ENCODE results near the gene HSPB9. TPM values are rescaled to one million over a fixed set of nuclear protein-coding genes. Genes with fewer than 3 reads are reported as not detected.

HSPB9 gene
- total RNA-seq, 1 experiment from 2014 or later, result 0.54 TPM

GRCh38 chr17:42110301-42111264, 12.0 kb upstream of the HSPB9 start:
- intact Hi-C loops (cut with micrococcal nuclease; ENCODE audit: unreplicated experiment), result loop anchor here (10.0 kb wide), 1 partner anchor 294 kb away; no protein-coding TSS in a partner anchor
- DNase-seq, result no peak
- Mint-ChIP-seq H3K36me3 (ENCODE audit: insufficient read depth, unreplicated experiment) (peaks cover 50% of the 10 kb centered on the region), H3K27me3 (ENCODE audit: unreplicated experiment) (no peaks in the 10 kb centered on the region), H3K4me3 (ENCODE audit: low read depth, unreplicated experiment) (no peak overlapping the region), H3K9me3 (ENCODE audit: low read depth, unreplicated experiment) (no peaks in the 10 kb centered on the region), H3K4me1 (ENCODE audit: low read depth, unreplicated experiment) (peaks cover 7% of the 10 kb centered on the region), H3K27ac (ENCODE audit: unreplicated experiment) (no peak overlapping the region)
- CTCF ChIA-PET, result interaction anchor here (0.6 to 1.2 kb wide), 2 partner anchors 30 to 1427 kb away, joined by 3 read pairs; no protein-coding TSS in a partner anchor
- TF ChIP-seq CTCF (IDR thresholded peaks at IDR 0.05; ENCODE audit: unreplicated experiment), result no peak
- no TSS peak for BruUV-seq (replicated peaks)

GRCh38 chr17:42111265-42111636, 11.4 kb upstream of the HSPB9 start:
- Mint-ChIP-seq H3K36me3 (ENCODE audit: insufficient read depth, unreplicated experiment) (peaks cover 56% of the 10 kb centered on the region), H3K9me3 (ENCODE audit: low read depth, unreplicated experiment) (no peaks in the 10 kb centered on the region), H3K27ac (ENCODE audit: unreplicated experiment) (no peak overlapping the region), H3K4me3 (ENCODE audit: low read depth, unreplicated experiment) (no peak overlapping the region), H3K4me1 (ENCODE audit: low read depth, unreplicated experiment) (peaks cover 7% of the 10 kb centered on the region), H3K27me3 (ENCODE audit: unreplicated experiment) (no peaks in the 10 kb centered on the region)
- BruUV-seq (replicated peaks), result no TSS peak
- TF ChIP-seq CTCF (IDR thresholded peaks at IDR 0.05; ENCODE audit: unreplicated experiment), result no peak
- DNase-seq, result no peak
- CTCF ChIA-PET, result interaction anchor here (1.1 to 1.9 kb wide), 4 partner anchors 31 to 152 kb away, joined by 3 to 6 read pairs (median 3); partner anchors contain the start of gene DNAJC7
- intact Hi-C loops (cut with micrococcal nuclease; ENCODE audit: unreplicated experiment), result loop anchor here (10.0 kb wide), 1 partner anchor 294 kb away; no protein-coding TSS in a partner anchor

GRCh38 chr17:42111871-42112551, 10.6 kb upstream of the HSPB9 start:
- DNase-seq, result peak; percentile 54
- Mint-ChIP-seq H3K36me3 (ENCODE audit: insufficient read depth, unreplicated experiment) (peaks cover 61% of the 10 kb centered on the region), H3K27me3 (ENCODE audit: unreplicated experiment) (no peaks in the 10 kb centered on the region), H3K4me3 (ENCODE audit: low read depth, unreplicated experiment) (peak overlapping the region; percentile 80), H3K27ac (ENCODE audit: unreplicated experiment) (peak overlapping the region; percentile 88), H3K9me3 (ENCODE audit: low read depth, unreplicated experiment) (no peaks in the 10 kb centered on the region), H3K4me1 (ENCODE audit: low read depth, unreplicated experiment) (peaks cover 7% of the 10 kb centered on the region)
- no peak for TF ChIP-seq CTCF (IDR thresholded peaks at IDR 0.05; ENCODE audit: unreplicated experiment)
- CTCF ChIA-PET, result interaction anchor here (0.6 to 2.7 kb wide), 19 partner anchors 9 to 366 kb away, joined by 3 to 18 read pairs (median 3); partner anchors contain the start of genes DNAJC7, NKIRAS2 and ODAD4
- BruUV-seq (replicated peaks), result TSS peak; percentile 75
- intact Hi-C loops (cut with micrococcal nuclease; ENCODE audit: unreplicated experiment), result loop anchor here (10.0 kb wide), 1 partner anchor 293 kb away; no protein-coding TSS in a partner anchor

GRCh38 chr17:42112552-42113176, 9.9 kb upstream of the HSPB9 start, which contains the start of gene DHX58:
Gene DHX58, minus strand, starts transcription at chr17:42112714. Its CDS starts 822 bp downstream, at chr17:42111892.
- H3K27ac Mint-ChIP-seq (ENCODE audit: unreplicated experiment), result peak within 1 kb of the TSS; percentile 88
- TF ChIP-seq CTCF (IDR thresholded peaks at IDR 0.05; ENCODE audit: unreplicated experiment), result no peak
- intact Hi-C loops (cut with micrococcal nuclease; ENCODE audit: unreplicated experiment), result loop anchor here (10.0 kb wide), 1 partner anchor 292 kb away; no protein-coding TSS in a partner anchor
- peak; percentile 83 for DNase-seq
- CTCF ChIA-PET, result interaction anchor here (0.5 to 2.7 kb wide), 17 partner anchors 10 to 420 kb away, joined by 3 to 18 read pairs (median 4); partner anchors contain the start of genes DNAJC7, NKIRAS2 and ODAD4
- no TSS peak for BruUV-seq (replicated peaks)
- H3K4me3 Mint-ChIP-seq (ENCODE audit: low read depth, unreplicated experiment), result peak within 1 kb of the TSS; percentile 80
- peaks cover 7% of the 10 kb centered on the region for H3K4me1 Mint-ChIP-seq (ENCODE audit: low read depth, unreplicated experiment)
- H3K27me3 Mint-ChIP-seq (ENCODE audit: unreplicated experiment), result no peaks in the 10 kb centered on the region
- H3K9me3 Mint-ChIP-seq (ENCODE audit: low read depth, unreplicated experiment), result no peaks in the 10 kb centered on the region
- peaks cover 67% of the 10 kb centered on the region for H3K36me3 Mint-ChIP-seq (ENCODE audit: insufficient read depth, unreplicated experiment)

Measured in Calu3 (cell line).